NCI-H2029 treated with DMSO at 0.1 percent for 48 hours (cell line): Measurements from ENCODE around the gene ALDH3B2.
"Not testable (repeated sequence)": the region's sequence is repeated elsewhere in the genome, so short reads cannot be mapped to it uniquely, and the experiment has no call there.

Experiments used
- DNase-seq: peaks from one replicate; lab custom pipeline; 2025; lab: John Stamatoyannopoulos, UW

The ALDH3B2 gene

DNA sequence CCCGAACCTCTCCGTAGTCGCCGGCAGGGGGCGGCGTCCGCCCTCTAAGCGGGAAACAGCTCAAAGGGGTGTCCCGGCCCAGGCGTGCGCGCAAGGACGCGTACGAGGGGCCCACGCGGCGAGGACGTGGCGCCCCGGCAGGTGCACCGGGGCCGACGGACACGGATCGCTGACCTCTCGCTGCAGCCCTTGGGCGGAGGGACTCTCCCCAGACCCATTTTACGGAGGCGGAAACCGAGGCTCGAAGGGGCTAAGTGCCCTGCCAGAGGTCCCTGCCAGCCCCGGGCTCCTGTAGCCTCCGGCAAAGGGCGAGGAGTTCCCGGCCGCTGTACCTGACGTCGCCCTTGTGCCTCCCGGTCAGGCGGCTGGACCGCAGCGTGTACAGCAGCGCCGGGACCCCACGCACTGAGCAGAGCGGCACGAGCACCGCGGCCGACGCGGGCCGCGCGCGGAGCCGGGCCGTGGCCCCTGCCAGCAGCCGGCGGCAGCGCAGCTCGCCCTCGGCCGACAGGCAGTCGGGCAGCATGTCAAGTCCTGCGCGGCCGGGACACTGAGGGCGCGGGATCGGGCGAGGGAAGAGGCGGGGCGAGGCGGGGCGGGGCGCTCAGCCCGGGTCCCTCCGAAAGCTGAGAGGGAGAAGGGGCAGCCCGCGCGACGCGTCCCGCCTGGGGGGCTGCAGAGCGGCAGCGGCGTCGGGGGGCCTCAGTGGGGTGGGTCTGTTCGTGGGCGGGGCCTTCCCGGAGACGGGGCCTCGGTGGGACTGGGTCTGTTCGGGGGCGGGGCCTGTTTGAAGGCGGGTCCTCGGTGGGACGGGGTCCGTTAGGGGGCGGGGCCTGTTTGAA, 44.8 kb downstream of the ALDH3B2 start, which contains the start of gene NUDT8:
NUDT8 (minus strand) TSS at position 552 of the 842 bp plus-strand sequence; CDS start at position 526, 26 bp downstream.
- no peak for DNase-seq

DNA sequence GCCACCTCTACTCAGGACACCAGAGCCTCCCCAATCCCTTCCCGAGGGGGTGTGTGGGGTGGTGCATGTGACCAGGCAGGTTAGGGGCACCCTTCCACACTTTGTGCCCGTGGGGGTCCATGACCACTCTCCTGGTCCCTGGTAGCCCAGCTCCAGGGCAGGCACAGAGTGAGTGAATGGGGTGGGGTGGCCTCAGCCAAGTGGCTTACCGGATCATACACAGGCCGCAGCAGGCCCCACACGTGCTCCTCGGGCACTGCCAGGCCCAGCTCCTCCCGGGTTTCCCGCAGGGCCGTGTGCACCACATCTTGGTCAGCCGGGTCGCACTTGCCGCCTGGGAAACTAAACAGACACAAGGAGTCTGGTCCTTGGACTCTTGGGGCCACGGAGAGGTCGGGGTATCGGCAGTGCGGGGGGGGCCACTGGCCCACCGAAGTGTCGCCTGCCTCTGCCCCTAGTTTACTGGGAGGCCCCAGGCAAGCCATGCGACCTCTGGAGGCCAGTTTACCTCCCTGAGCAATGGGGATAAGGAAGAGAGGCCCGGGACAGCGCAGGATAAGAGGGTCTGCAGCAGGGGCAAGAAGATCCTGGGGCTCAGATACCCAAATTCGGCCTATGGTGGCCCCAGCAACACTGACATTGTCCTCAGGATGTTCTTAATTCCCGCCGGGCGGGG, 45.6 kb downstream of the ALDH3B2 start:
- no peak for DNase-seq

DNA sequence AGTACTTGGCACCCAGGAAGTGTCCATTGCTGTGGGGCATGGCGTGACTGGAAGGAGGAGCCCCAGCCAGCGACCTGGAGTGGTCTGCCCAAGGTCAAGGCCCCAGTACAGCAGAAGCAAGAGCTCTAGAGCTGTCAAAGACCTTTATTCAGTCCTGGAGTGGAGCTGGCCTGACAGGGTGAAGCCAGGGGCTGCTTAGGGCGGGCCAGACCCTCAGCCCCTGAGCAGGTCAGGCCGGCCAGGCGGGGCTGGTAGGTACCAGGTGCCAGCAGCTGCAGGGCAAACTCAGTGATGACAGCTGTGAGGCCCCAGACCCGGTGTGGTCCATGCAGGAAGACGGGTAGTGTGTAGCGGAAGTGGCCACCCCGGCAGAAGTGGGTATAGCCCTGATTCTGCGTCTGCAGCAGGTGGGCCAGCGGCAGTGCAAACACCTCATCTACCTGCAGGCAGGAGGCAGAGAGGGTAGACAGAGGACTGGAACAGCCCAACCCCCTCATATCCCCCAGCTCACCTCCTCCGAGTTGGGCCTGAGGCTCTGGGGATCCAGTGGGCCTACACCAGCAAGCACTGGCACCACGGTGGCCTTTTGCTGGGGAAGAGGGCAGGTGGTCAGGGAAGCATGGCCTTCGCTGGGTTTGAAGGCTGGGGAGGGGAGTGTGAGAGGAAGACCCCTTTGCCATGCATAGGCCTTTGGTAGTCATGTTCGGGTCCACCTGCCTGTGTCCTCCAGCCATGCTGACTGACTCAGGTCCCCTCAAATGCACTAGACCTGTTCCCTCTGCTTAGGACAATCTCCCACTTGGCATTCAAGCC, 46.4 kb downstream of the ALDH3B2 start:
- no peak for DNase-seq

DNA sequence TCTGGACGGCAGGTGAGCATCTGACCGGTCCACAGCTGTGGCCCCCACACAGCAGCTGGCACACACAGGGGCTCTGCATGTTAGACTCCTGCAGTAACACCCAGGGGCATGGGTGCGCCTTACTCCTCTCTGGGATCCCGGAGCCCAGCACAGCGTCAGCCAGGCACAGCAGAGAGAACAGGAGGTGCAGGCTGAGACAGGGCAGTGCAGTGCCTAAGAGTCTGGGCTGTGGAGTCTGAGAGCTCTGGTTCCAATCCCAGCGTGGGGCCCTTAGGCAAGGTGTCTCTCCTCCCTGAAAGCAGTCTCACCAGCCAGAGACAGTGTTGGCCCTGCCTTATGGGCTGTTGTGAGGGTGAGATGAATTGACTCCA, 47.0 kb downstream of the ALDH3B2 start:
- DNase-seq, result no peak

DNA sequence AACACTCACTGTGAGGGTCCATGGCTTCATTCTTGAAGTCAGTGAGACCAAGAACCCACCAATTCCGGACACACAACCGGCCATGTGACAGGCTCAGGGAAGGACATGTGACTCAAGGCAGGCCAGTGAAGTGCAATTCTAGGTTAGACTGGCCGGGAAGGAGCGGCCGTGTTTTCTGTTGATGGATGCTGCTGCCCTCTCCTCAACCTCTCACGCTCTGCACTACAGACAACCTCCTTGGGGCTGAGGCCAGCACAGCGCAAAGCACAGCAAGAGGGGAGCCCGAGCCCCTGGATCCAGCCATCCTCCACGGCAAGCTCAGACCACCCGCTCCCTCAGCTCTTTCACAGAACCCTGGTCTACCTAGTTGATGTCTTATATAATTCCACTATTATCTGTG, 47.5 kb downstream of the ALDH3B2 start:
- DNase-seq, result no peak

DNA sequence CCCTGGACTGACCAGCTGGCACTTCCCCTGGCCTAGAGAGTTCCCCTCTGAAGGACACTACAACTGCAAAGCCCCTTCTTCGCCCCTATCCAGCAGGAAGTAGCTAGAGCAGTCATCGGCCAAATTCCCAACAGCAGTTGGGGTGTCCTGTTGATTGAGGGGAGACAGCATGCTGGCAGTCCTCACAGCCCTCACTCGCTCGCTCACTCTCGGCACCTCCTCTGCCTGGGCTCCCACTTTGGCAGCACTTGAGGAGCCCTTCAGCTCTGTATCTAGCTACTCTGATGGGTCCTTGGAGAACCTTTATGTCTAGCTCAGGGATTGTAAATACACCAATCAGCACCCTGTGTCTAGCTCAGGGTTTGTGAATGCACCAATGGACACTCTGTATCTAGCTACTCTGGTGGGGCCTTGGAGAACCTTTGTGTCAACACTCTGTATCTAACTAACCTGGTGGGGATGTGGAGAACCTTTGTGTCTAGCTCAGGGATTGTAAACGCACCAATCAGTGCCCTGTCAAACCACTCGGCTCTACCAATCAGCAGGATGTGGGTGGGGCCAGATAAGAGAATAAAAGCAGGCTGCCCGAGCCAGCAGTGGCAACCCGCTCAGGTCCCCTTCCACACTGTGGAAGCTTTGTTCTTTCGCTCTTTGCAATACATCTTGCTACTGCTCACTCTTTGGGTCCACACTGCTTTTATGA, 48.1 kb downstream of the ALDH3B2 start:
- not testable (repeated sequence) for DNase-seq

DNA sequence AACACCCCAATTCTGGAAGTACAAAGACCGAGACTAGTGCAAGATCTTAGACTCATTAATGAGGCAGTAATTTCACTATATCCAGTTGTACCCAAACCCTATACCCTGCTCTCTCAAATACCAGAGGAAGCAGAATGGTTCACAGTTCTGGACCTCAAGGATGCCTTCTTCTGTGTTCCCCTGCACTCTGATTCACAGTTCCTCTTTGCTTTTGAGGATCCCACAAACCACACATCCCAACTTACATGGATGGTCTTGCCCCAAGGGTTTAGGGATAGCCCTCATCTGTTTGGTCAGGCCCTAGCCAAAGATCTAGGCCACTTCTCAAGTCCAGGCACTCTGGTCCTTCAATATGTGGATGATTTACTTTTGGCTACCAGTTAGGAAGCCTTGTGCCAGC, 50.6 kb downstream of the ALDH3B2 start:
- not testable (repeated sequence) for DNase-seq

DNA sequence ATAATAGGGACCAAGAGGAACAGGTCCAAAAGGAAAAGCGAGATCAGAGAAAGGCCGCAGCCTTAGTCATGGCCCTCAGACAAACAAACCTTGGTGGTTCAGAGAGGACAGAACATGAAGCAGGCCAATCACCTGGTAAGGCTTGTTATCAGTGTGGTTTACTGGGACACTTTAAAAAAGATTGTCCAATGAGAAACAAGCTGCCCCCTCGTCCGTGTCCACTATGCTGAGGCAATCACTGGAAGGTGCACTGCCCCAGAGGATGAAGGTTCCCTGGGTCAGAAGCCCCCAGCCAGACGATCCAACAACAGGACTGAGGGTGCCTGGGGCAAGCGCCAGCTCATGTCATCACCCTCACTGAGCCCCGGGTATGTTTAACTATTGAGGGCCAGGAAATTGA, 51.5 kb downstream of the ALDH3B2 start:
- not testable (repeated sequence) for DNase-seq

DNA sequence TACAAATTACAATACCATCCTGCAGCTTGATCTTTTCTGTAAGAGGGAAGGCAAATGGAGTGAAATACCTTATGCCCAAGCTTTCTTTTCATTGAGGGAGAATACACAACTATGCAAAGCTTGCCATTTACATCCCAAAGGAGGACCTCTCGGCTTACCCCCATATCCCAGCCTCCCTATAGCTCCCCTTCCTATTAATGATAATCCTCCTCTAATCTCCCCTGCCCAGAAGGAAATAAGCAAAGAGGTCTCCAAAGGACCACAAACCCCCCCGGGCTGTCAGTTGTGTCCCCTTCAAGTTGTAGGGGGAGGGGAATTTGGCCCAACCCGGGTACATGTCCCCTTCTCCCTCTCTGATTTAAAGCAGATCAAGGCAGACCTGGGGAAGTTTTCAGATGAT, 52.5 kb downstream of the ALDH3B2 start:
- DNase-seq, result not testable (repeated sequence)

DNA sequence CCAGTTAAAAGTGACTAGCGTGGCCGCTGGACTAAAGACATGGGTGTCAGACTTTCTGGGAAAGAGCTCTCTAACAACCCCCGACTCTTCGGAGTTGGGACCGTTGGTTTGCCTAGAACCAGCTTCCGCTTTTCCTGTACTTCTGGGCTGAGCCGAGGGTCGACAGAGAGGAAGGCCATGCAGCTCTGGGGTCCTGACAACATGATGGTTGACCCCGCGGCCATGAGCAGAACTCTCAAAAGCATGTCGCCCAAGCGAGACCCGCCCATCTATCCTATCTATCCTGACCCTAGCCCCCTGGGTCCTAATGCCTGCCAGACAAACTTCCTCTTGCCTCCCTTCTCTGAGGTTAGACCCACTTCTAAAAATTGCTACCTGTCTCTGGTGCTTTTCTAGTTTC, 53.8 kb downstream of the ALDH3B2 start:
- not testable (repeated sequence) for DNase-seq

DNA sequence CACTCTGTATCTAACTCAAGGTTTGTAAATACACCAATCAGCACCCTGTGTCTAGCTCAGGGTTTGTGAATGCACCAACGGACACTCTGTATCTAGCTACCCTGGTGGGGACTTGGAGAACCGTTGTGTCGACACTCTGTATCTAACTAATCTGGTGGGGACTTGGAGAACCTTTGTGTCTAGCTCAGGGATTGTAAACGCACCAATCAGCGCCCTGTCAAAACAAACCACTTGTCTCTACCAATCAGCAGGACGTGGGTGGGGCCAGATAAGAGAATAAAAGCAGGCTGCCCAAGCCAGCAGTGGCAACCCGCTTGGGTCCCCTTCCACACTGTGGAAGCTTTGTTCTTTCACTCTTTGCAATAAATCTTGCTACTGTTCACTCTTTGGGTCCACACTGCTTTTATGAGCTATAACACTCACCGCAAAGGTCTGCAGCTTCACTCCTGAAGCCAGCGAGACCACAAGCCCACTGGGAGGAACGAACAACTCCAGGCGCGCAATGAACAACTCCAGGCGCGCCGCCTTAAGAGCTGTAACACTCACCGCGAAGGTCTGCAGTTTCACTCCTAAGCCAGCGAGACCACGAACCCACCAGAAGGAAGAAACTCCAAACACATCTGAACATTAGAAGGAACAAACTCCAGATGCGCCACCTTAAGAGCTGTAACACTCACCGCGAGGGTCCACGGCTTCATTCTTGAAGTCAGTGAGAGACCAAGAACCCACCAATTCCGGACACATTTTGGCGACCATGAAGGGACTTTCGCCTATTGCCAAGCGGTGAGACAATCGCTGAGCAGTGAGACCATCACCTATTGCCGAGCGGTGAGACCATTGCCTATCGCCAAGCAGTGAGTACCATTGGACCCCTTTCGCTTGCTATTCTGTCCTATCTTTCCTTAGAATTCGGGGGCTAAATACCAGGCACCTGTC, 54.5 kb downstream of the ALDH3B2 start:
- DNase-seq, result not testable (repeated sequence)

DNA sequence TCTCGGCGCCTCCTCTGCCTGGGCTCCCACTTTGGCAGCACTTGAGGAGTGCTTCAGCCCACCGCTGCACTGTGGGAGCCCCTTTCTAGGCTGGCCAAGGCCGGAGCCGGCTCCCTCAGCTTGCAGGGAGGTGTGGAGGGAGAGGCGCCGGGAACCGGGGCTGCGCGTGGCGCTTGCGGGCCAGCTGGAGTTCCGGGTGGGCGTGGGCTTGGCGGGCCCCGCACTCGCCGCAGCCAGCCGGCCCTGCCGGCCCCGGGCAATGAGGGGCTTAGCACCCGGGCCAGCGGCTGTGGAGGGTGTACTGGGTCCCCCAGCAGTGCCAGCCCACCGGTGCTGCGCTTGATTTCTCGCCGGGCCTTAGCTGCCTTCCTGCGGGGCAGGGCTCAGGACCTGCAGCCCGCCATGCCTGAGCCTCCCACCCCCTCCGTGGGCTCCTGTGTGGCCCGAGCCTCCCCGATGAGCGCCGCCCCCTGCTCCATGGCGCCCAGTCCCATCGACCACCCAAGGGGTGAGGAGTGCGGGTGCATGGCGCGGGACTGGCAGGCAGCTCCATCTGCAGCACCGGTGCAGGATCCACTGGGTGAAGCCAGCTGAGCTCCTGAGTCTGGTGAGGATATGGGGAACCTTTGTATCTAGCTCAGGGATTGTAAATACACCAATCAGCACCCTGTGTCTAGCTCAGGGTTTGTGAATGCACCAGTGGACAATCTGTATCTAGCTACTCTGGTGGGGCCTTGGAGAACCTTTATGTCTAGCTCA, 55.3 kb downstream of the ALDH3B2 start:
- not testable (repeated sequence) for DNase-seq

DNA sequence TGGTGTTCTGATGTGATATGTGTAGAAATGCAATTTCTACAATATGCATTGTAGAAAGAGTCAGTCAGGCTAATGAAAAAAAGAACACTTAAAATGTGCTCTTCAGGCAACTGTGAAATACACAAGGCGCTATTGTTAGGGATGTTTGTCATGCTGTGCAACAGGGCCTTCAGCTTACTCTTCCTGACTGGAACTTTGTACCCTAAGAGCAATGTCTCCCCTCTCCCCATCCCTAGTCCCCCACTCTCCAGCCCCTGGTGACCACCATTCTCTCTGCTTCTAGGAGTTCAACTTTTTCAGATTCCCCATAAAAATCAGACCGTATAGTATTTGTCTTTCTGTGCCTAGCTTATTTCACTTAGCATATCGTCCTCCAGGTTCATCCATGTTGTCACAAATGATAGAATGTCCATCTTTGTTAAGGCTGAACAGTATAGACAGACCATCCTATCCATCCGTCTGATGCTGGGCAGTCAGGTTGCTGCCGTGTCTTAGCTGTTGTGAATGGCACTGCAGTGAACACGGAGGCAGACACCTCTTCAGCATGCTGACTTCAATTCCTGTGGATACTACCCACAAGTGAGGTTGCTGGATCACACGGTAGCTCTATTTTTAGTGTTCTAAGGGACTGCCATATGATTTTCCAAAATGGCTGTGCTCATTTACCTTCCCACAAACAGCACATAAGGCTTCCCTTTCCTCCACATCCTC, 57.0 kb downstream of the ALDH3B2 start:
- no peak for DNase-seq

DNA sequence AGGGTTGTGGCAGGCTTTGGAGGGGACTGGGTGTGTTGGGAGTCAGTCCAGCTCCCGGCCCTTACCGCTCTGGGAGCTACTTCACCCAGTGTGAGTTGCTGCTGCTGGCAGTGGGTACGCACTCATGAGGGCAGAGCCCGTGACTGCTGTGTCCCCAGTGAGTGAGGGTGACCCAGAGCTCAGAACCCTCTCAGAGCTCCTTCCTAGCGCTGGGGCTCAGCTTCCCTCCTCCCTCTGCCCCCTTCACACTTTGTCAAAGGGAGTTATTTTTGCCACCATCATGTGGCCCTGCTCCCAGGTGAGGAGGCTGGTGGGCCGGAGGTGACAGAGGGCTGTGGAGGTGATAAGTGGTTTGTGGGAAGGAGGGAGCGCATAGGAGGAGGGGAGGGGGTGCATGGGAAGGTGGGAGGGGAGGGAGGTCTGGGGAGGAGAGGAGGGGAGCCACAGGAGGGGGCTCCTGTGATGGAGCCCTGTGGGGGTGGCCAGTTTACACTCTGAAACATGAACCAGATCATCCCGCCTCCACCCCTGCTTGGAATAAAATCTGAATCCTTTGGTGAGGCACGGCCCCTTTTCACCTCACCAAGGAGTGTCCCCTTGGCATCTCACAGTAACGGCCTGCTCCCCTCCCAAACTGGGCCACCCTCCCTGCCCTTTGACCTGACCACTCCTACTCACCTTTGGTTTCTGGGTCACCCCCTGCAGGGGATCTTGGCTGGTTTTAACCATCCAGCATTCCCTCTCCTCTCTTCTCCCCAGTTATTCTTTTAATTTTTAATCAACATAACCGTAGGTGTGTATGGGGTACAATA, 57.8 kb downstream of the ALDH3B2 start:
- DNase-seq, result no peak

DNA sequence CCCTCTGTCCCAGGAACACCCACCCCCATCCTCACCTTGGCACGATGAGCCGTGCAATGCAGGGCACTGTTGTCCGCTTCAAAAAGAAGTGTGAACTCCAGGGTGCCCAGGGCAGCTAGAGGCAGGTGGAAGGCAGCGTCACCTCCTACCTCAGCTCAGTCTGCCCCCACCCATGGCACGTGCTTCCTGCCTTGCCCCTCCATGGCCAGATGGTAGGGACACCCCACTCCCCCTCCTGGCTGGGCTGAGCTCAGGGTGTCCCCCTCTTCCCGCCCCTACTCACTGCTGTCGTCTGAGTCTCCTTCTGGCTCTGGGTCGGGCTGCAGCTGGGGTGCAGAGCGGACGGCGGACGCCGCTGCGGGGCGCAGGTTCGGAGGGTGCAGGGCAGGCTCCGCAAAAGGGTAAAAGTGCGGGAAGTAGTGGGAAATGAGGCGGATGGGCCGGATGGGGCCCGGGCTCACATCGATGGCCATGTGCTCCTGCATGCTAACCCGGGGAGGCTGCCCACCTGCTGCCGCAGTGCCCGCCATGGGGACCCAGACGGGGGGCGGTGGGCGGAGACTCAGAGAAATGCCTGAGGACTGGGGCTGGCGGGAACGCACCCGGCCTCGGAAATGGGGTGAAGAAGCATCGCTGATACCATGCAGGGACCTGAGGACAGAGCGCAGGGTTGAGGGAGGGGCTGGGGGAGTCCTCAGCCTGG, 58.5 kb downstream of the ALDH3B2 start:
- DNase-seq, result no peak

DNA sequence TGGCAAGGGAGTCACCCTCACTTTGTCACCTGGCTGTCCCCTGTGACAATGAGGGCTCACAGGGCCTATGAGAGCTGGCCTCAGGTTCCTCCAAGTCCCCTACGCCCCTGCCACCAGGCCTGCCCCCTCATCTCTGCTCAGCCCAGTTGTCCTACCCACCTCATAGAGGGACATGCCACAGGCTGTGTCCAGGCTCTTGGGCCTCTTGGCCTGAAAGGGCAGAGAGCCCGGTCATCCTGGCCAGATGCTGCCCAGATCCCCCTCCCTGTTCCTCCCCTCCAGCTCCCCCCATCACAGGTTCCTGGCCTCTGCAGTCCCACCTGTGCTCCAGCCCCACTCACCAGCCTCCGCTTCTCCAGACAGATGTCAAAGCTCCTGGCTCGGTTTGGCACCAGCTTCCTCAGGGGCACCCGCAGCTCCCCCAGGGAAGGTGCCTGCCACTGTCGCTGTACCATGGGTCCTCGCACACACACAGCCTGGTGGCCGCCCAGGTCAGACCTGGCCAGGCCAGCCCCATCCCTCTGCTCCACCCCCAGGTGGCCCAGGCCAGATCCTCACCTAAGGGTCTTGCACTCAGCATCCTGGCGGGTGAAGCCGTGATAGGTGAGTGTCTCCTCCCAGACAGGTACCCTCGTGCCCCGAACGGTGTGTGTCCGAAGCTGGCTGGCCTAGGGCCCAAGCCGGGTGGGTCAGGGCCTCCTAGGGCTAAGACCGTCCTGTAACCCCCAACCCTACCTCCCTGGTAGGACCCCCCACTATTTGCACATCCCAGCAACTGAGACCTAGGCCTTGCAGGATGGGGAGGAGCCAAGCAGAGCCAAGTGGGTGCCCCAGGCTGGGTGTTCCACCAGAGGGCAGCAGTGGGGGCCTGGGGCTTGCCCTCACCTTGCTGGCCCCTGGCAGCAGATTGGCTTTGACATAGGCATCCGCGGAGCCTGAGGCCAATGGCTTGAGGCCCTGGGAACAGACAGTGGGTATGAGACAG, 59.4 kb downstream of the ALDH3B2 start:
- no peak for DNase-seq
